ENCODE data around the gene CBLC.

The CBLC gene

DNA sequence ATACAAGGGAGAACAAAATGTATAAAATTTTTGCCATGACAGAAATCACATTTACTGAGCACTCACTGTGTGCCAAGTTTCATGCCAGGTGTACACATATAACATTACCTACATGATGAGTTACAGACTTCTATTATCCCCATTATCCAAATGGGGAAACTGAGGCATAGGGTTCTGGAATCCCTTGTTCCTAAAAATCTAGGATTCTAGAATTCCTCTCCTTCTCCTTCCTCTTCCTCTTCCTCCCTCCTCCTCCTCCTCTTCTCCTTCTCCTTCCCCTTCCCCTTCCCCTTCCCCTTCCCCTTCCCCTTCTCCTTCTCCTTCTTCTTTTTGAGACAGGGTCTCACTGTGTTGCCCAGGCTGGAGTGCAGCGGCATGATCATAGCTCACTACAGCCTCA, 43.3 kb upstream of the CBLC start:
- no peak for DNase-seq (ENCODE audit: low read depth)
- TF ChIP-seq, protein P1, sequence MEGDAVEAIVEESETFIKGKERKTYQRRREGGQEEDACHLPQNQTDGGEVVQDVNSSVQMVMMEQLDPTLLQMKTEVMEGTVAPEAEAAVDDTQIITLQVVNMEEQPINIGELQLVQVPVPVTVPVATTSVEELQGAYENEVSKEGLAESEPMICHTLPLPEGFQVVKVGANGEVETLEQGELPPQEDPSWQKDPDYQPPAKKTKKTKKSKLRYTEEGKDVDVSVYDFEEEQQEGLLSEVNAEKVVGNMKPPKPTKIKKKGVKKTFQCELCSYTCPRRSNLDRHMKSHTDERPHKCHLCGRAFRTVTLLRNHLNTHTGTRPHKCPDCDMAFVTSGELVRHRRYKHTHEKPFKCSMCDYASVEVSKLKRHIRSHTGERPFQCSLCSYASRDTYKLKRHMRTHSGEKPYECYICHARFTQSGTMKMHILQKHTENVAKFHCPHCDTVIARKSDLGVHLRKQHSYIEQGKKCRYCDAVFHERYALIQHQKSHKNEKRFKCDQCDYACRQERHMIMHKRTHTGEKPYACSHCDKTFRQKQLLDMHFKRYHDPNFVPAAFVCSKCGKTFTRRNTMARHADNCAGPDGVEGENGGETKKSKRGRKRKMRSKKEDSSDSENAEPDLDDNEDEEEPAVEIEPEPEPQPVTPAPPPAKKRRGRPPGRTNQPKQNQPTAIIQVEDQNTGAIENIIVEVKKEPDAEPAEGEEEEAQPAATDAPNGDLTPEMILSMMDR (conservative IDR thresholded peaks at IDR 0.05; ENCODE audit: low read depth, low read length): no peak
- no peak overlapping the region for H3K4me3 ChIP-seq (ENCODE audit: low read depth, low read length)

DNA sequence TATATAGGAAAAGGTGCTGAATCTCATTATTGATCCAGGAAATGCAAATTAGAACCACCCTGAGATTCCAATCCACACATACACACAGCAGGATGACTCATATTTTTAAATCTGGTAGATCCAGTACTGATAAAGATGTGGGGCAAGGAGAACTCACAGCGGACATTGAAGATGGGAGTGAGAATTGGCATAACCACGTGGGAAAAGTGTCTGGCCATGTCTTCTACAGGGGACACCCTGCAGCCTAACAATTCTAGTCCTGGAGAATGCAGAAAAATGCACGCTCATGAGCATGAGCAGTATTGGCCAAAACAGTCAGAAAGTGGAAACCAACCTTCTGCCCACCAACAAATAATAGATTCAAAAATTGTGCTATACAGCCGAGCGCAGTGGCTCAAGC, 42.7 kb upstream of the CBLC start:
- no peak for DNase-seq (ENCODE audit: low read depth)
- TF ChIP-seq, protein P1 (conservative IDR thresholded peaks at IDR 0.05; ENCODE audit: low read depth, low read length): no peak
- H3K4me3 ChIP-seq (ENCODE audit: low read depth, low read length): no peak overlapping the region

- DNase-seq (ENCODE audit: low read depth): peak; percentile 59
- H3K4me3 ChIP-seq (ENCODE audit: low read depth, low read length): no peak overlapping the region
- TF ChIP-seq, protein P1 (conservative IDR thresholded peaks at IDR 0.05; ENCODE audit: low read depth, low read length): no peak
Measured at GRCh38 chr19:44737238-44738071, 40.2 kb upstream of the CBLC start.

GRCh38 chr19:44738136-44738535, 39.6 kb upstream of the CBLC start:
- H3K4me3 ChIP-seq (ENCODE audit: low read depth, low read length): no peak overlapping the region
- no peak for DNase-seq (ENCODE audit: low read depth)
- TF ChIP-seq, protein P1 (conservative IDR thresholded peaks at IDR 0.05; ENCODE audit: low read depth, low read length): no peak

GRCh38 chr19:44738603-44739558, 38.8 kb upstream of the CBLC start:
- H3K4me3 ChIP-seq (ENCODE audit: low read depth, low read length): no peak overlapping the region
- TF ChIP-seq, protein P1 (conservative IDR thresholded peaks at IDR 0.05; ENCODE audit: low read depth, low read length): no peak
- DNase-seq (ENCODE audit: low read depth): no peak

- no peak overlapping the region for H3K4me3 ChIP-seq (ENCODE audit: low read depth, low read length)
- no peak for DNase-seq (ENCODE audit: low read depth)
- TF ChIP-seq, protein P1 (conservative IDR thresholded peaks at IDR 0.05; ENCODE audit: low read depth, low read length): peak; percentile 42
Measured at GRCh38 chr19:44740351-44740824, 37.3 kb upstream of the CBLC start.
